DOHH2 (cell line): ENCODE results near the gene PSMD6.

Source experiments
- H3F3A ChIP-seq: fragments of 200-600 bp; sonication (generic), shearing (Covaris generic); 2 replicates; pipeline ENCODE4 v1.6.0; 2016; ENCODE audit warnings: antibody characterized with exemption, mild to moderate bottlenecking; ENCODE audit not compliant: control insufficient read depth, insufficient read depth
- H3K27ac ChIP-seq: fragments of 200-600 bp; sonication (generic); 2 replicates; pipeline ENCODE4 v1.5.1; 2014; ENCODE audit warnings: low read depth, mild to moderate bottlenecking, low read length, moderate library complexity
- H3K27me3 ChIP-seq: fragments of 200-600 bp; sonication (generic); 2 replicates; pipeline ENCODE4 v1.6.1; 2014; ENCODE audit warnings: mild to moderate bottlenecking, low read length, mixed read lengths; ENCODE audit not compliant: control insufficient read depth
- H3K36me3 ChIP-seq: fragments of 200-600 bp; sonication (generic); 2 replicates; pipeline ENCODE4 v1.6.1; 2014; ENCODE audit warnings: mild to moderate bottlenecking, low read length, moderate library complexity, mixed read lengths; ENCODE audit not compliant: control insufficient read depth
- H3K4me1 ChIP-seq: fragments of 200-600 bp; sonication (generic); 2 replicates; pipeline ENCODE4 v1.6.1; 2014; ENCODE audit warnings: mild to moderate bottlenecking, low read length, mixed read lengths; ENCODE audit not compliant: control insufficient read depth
- H3K4me2 ChIP-seq: fragments of 200-600 bp; sonication (generic); 2 replicates; pipeline ENCODE4 v1.6.0; 2014; ENCODE audit warnings: mild to moderate bottlenecking, low read length, moderate library complexity
- H3K4me3 ChIP-seq: fragments of 200-600 bp; sonication (generic); 2 replicates; pipeline ENCODE4 v1.5.1; 2014; ENCODE audit warnings: mild to moderate bottlenecking, low read length, mixed read lengths
- H3K79me2 ChIP-seq: fragments of 200-600 bp; sonication (generic); 2 replicates; pipeline ENCODE4 v1.6.1; 2014; ENCODE audit warnings: mild to moderate bottlenecking, low read length, mixed read lengths; ENCODE audit not compliant: control insufficient read depth
- H3K9me2 ChIP-seq: fragments of 200-600 bp; sonication (generic); replicated peaks from 2 replicates; pipeline ENCODE4 v1.6.1; 2014; ENCODE audit warnings: mild to moderate bottlenecking, low read length, mixed read lengths; ENCODE audit not compliant: control insufficient read depth
- H3K9me3 ChIP-seq: fragments of 200-600 bp; sonication (generic); 2 replicates; pipeline ENCODE4 v1.6.1; 2014; ENCODE audit warnings: antibody characterized with exemption, low read length, mixed read lengths; ENCODE audit not compliant: control insufficient read depth, insufficient read depth
- H4K20me1 ChIP-seq: fragments of 200-600 bp; sonication (generic); 2 replicates; pipeline ENCODE4 v1.6.0; 2014; ENCODE audit warnings: low read depth, mild to moderate bottlenecking, antibody characterized with exemption, low read length, moderate library complexity; ENCODE audit not compliant: control insufficient read depth, insufficient read depth
- EZH2phosphoT487 ChIP-seq: fragments of 200-600 bp; sonication (generic); IDR thresholded peaks from 2 replicates; pipeline ENCODE4 v1.6.1; 2017; ENCODE audit warnings: borderline replicate concordance, mild to moderate bottlenecking, antibody characterized with exemption, low read length, moderate library complexity, mixed read lengths
- TF ChIP-seq, protein P1 (sequence below): fragments of 200-600 bp; sonication (generic); IDR thresholded peaks from one replicate; pipeline ENCODE4 v1.5.1; 2014; ENCODE audit warnings: antibody characterized with exemption, mild to moderate bottlenecking, low read depth, low read length; ENCODE audit not compliant: poor library complexity, severe bottlenecking

PSMD6 gene

DNA sequence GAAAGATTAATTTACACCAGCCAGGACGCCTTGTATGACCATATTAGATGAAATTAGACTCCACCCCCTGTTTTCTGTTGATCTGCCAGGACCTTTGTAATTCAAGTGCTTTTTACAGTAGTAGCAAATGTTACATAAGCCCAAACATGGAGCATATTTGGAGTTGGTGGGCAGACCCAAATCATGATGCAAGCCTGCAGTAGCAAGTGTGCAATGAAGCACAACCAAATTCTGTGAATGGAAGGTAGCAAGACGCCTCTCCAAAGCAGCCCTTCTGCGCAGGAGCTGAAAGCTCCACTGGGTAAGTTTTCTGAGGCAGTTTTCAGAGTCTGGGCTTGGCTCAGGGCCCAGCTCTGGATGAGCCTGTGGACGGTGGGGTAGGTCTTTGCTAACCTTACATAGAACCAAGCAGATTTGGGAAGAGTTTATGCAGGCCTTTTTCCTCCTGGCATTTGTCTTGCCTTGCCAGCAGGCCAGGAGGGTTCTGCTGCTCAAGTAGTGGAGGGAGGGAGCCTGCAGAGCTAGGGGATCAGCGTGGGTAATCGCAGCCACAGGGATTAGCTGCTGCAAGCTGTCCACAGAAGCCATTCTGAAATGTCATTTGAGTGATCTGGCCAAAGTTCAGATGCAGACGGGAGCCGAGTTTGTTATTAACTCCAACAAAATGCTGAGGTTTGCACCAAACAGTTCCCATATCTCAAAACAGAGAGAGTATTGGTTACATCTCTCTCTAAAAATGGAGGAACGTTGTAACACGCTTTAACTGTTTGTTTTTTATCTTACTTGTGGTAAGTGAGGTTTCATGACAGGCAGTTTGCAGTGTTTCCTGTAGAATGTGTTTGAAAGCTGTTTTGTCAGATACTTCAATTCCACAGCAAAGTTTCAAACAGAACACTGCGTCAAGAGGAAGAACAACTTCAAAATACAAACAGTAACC is 55.4 kb downstream of the PSMD6 start:
- Histone ChIP-seq H3F3A (0 out of 2 replicates have a peak, but pooled peaks cover 5% of the 10 kb centered on the region), H4K20me1 (peaks cover 7% of the 10 kb centered on the region; the same call in 1 of the 2 replicates), H3K4me2 (peak overlapping the region; percentile 53), H3K9me2 (no peaks in the 10 kb centered on the region), H3K27me3 (no peaks in the 10 kb centered on the region), H3K27ac (peak overlapping the region; percentile 46), H3K4me1 (peaks cover 35% of the 10 kb centered on the region), H3K79me2 (peaks cover 54% of the 10 kb centered on the region), H3K9me3 (no peaks in the 10 kb centered on the region), H3K36me3 (peaks cover 21% of the 10 kb centered on the region), H3K4me3 (peak overlapping the region; percentile 42)
- no peak for TF ChIP-seq EZH2phosphoT487

DNA sequence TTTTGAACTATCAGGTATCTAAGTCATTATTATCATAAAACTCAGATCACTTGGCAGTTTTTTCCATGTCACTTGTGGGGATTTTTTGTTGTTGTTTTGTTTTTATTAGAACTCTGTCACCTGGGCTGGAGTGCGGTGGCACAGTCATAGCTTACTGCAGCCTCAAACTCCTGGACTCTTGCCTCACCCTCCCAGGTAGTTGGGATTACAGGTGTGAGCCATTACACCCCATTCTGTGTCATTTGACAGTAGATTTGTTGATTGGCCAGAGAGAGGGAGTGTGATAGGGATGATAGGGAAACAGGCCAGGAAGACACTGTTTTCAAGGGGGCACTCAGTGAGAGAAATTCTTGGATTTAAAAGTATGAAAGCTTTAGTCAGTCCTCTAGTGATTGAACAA is 56.4 kb downstream of the PSMD6 start:
- Histone ChIP-seq H4K20me1 (peaks cover 7% of the 10 kb centered on the region; the same call in 1 of the 2 replicates), H3K27me3 (no peaks in the 10 kb centered on the region), H3K4me1 (peaks cover 35% of the 10 kb centered on the region), H3K36me3 (peaks cover 18% of the 10 kb centered on the region), H3K79me2 (peaks cover 46% of the 10 kb centered on the region), H3K9me2 (no peaks in the 10 kb centered on the region), H3K4me3 (no peak overlapping the region), H3K9me3 (no peaks in the 10 kb centered on the region), H3F3A (0 out of 2 replicates have a peak, but pooled peaks cover 5% of the 10 kb centered on the region), H3K27ac (no peak overlapping the region), H3K4me2 (peak overlapping the region; percentile 53)
- TF ChIP-seq, protein P1, sequence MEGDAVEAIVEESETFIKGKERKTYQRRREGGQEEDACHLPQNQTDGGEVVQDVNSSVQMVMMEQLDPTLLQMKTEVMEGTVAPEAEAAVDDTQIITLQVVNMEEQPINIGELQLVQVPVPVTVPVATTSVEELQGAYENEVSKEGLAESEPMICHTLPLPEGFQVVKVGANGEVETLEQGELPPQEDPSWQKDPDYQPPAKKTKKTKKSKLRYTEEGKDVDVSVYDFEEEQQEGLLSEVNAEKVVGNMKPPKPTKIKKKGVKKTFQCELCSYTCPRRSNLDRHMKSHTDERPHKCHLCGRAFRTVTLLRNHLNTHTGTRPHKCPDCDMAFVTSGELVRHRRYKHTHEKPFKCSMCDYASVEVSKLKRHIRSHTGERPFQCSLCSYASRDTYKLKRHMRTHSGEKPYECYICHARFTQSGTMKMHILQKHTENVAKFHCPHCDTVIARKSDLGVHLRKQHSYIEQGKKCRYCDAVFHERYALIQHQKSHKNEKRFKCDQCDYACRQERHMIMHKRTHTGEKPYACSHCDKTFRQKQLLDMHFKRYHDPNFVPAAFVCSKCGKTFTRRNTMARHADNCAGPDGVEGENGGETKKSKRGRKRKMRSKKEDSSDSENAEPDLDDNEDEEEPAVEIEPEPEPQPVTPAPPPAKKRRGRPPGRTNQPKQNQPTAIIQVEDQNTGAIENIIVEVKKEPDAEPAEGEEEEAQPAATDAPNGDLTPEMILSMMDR: no peak
- no peak for TF ChIP-seq EZH2phosphoT487

GRCh38 chr3:63966007-63966406 is 57.3 kb downstream of the PSMD6 start:
- H3K4me3 ChIP-seq: no peak overlapping the region
- H3K27me3 ChIP-seq: no peaks in the 10 kb centered on the region
- no peak overlapping the region for H3K4me2 ChIP-seq
- no peaks in the 10 kb centered on the region for H3K9me2 ChIP-seq
- peaks cover 42% of the 10 kb centered on the region for H3K79me2 ChIP-seq
- peaks cover 35% of the 10 kb centered on the region for H3K4me1 ChIP-seq
- no peak overlapping the region for H3K27ac ChIP-seq
- 0 out of 2 replicates have a peak, but pooled peaks cover 5% of the 10 kb centered on the region for H3F3A ChIP-seq
- peaks cover 17% of the 10 kb centered on the region for H3K36me3 ChIP-seq
- no peaks in the 10 kb centered on the region for H3K9me3 ChIP-seq
- H4K20me1 ChIP-seq: peaks cover 7% of the 10 kb centered on the region; the same call in 1 of the 2 replicates
- TF ChIP-seq, protein P1: no peak
- no peak for TF ChIP-seq EZH2phosphoT487
